Stimulated activated CD4-positive, alpha-beta T cell treated with anti-CD3 and anti-CD28 coated beads, Interleukin-4, amount 100 ng/mL, for 24 hours (primary cell): Measurements from ENCODE around the gene TAMALIN.

Experiments
- DNase-seq: peaks from one replicate; pipeline ENCODE4 v3.0.0-alpha.2; 2020

The TAMALIN gene

DNA sequence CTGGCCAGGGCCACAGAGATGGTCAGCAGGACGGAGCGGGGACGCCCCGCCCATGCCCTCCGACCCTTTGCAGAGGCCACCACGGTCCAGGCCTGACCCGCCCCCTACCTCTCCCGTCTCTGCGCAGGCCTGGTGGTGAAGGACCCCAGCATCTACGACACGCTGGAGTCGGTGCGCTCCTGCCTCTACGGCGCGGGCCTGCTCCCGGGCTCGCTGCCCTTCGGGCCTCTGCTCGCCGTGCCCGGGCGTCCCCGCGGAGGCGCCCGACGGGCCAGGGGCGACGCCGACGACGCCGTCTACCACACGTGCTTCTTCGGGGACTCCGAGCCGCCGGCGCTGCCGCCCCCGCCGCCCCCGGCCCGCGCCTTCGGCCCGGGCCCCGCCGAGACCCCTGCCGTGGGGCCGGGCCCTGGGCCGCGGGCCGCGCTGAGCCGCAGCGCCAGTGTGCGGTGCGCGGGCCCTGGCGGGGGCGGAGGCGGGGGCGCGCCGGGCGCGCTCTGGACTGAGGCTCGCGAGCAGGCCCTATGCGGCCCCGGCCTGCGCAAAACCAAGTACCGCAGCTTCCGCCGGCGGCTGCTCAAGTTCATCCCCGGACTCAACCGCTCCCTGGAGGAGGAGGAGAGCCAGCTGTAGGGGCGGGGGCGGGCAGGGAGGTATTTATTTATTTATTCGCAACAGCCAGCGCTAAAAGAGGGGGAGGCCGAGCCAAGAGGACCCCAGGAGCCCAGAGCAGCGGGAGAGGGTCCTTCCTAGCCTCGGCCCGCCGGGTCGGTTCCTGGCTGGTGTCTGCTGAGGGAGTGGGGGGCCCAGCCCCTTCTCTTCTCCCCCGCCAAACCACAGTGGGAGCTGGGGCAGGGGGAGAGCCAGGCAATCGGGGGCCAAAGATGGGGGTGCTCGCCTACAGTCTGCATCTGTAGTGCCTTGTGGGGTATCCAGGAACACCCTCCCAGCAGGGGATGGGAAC, 8.1 kb downstream of the TAMALIN start:
- DNase-seq: no peak

DNA sequence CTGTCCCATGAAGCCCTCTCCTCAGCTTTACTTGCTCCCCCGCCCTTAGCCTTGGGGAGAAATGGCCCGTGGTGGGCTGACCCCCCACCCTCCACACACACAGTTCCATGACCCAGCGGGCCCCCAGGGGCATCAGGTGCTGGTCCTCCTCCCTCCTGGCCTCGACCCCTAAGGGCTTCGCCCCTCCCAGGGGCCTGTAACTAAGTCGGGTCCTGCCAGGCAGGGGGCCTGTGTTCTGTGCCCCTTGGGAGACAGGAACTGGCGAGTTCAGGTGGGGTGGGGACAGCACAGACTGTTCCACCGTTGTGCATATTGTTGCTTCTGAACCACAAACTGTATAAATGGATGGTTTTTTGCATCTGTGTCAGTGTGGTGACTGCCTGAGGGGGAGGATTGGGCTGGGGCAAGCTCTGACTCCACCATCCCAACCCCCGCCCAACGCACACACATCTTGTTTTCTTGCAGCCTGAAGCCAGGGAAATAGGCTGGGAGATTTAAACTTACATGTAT, 8.8 kb downstream of the TAMALIN start:
- DNase-seq: no peak

DNA sequence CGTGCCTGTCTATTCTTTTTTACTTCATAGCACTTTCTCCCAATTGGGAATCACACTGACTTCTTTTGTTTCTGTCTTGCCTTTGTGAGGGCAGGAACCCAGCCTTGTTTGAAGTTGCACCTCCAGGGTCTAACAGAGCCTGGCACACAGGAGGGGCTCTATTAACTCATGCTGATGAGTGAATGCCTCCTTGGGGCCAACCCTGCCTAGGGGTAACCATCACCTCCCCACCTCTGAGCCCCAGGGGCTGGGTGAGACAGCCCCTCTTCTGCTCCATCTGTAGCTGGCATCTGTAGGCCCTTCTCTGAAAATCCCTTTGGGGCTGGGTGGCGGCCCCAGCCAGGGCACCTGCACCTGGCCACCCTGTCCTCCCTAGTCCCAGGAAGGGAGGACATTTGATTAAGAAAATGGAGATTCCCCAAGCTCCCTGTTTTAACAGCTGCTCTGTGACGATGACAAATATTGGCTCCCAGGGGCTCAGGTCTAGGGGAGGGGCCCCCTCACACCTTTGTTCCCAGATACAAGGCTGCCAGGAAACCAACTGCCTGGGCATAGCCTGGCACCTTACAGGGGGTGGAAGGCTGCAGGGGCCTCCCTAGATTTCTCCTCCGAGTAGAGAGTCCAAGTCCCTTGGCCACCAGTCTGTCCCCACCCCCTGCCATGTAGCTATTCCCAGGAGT, 11.8 kb downstream of the TAMALIN start:
- DNase-seq: no peak

DNA sequence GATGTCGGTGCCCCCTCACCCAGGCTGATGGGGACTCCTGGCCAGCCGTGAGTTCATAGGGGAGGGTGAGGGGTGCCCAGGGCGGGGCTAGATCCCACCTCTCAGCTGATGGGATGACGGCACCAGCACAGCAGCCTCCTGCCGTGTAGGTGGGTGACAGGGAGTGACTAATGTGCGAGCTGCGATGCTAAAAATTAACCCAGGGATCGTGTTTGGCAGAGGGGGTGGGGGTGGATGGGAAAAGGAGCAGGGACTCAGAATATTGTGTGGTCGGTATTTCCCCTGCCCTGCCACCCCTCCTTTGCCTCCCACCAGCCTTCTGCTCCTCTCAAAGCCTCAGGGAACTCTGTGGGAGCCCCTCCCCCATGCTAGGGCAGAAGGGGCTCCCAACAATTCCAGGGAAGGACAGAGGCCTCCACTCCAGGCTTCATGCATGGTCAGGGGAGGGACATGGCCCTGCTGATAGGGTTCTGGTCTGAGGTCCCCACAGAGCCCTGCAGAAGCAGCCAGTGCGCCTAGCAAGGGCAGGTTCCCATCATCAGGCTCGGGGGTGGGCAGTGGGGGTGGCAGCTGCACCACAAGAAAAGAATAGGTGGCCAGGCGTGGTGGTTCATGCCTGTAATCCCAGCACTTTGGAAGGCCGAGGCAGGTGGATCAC, 12.5 kb downstream of the TAMALIN start:
- DNase-seq: no peak

DNA sequence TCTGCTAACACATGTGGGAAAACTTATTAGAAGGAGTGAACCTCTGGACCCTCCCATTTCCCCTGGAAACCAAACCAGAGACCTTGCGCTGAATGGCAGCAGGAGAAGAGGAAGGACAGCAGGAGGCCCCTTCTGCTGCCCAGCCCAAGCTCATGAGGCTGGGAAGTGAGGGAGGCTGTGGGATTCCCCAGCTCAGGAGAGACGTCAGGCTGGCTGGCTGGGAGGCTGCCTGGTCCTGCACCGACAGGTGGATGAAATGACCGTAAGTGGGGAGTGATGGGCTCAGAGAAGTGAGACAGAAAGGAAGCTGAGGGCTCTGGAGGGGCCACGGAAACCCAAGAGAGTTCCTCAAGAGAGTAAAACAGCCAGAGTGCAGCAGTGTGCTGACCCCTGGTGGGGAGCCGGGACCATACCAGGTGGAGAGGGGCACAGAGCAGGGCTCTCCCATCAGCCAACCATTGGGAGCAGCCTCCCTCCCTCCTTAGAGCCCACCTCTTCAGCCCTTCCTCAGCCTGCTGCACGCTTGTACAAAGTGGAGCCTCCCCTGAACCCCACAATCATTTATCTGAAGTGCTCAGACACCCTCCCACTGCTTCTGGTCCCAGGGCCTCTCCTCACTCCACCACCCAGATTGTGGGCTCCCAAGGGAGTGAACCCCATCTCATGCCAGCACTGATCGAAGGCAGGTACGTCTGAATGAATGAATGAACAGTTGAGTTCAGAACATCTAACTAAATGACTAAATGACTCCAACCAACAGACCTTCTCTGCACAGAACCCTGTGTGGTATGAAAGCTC, 14.0 kb downstream of the TAMALIN start:
- peak; percentile 63 for DNase-seq

GRCh38 chr12:52022841-52023181, 16.1 kb downstream of the TAMALIN start:
- DNase-seq: peak; percentile 24

DNA sequence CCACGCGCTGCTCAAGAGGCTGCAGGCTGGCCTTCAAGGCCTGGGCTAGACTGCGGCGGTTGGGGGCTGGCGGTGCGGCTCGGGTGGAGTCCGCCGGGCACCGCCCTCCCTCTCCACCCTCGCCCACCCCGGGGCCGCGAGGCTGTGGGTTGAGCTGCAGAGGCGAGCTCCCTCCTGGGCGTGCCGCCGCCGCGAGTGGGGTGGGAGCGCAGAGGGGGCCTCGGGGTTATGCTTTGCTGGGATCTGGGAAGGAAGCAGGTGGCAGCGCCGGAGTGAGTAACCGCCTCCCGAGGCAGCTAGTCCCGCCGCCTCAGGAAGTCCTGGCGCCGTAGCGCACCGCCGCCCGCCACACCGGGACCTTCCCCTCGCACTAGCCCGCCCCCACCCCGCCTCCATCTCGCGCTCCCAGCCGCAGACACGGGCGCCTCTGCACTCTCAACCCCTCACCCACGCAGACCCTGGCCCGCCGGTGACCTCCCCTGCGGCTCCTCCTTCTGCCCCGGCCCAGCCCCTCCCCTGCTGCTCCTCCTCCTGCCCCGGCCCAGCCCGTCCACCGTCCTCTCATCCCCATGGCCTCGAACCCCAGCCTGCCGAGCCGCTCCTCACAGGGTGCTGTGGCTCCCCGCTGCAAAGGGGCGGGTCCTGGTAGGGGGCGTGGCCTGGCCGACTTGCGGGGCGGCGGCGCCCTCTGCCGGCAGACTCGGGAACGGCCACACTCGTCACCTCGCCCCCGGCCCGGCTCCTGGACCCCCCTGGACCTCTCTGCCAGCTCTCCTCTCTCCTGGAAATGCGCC, 16.6 kb downstream of the TAMALIN start:
- peak; percentile 93 for DNase-seq

GRCh38 chr12:52023976-52024688, 17.4 kb downstream of the TAMALIN start:
- no peak for DNase-seq

DNA sequence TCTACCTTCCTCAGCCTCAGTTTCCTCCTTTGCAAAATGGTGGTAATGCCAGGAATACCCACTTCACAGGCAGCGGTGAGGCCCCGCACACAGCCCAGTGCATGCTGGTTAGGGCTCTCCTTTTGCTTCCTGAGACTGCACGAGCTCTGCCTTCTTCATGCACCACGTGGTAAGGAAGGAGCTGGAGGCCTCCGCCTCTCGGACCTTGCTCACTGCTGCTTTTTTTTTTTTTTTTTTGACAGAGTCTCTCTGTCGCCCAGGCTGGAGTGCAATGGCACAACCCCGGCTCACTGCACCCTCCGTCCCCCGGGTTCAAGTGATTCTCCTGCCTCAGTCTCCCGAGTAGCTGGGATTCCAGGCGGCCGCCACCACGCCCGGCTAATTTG, 18.1 kb downstream of the TAMALIN start:
- DNase-seq: peak; percentile 51

GRCh38 chr12:52026263-52026662, 19.5 kb downstream of the TAMALIN start:
- DNase-seq: no peak

- no peak for DNase-seq
These were observed 20.5 kb downstream of the TAMALIN start for GRCh38 chr12:52027085-52027843.

- no peak for DNase-seq
These were observed 22.9 kb downstream of the TAMALIN start for GRCh38 chr12:52029685-52030084.

GRCh38 chr12:52032446-52032803, 25.7 kb downstream of the TAMALIN start:
- DNase-seq: no peak

DNA sequence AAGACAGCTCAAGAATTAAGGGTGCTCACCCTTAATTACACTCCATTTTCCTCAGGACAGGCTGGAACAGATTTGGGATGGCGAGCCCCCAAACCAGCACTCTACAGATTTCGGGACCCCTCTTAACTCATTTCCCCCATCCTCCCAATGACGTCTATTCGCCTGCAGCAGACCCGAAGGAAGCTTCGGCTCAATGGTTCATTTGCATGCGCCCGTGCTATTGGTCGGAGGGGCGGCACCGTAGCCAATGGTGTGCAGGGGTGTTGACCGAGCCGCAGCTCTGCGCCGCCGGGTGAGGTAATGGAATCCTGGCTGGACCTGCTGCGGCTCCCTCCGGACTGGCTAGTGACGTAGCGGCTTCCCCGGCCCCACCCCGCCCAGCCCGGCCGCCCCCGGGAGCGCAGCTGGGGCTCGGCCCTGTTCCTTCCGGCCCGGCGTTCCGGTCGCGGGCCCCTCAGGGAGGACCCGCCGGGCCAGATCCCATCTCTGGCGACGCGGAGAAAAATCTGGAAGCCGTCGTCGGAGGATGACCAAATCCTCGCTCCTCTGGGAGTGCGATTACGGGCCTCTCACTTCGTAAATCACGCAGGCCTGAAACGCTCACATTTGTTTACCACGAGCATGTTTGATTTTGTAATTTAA, 26.2 kb downstream of the TAMALIN start:
- DNase-seq: peak; percentile 90

DNA sequence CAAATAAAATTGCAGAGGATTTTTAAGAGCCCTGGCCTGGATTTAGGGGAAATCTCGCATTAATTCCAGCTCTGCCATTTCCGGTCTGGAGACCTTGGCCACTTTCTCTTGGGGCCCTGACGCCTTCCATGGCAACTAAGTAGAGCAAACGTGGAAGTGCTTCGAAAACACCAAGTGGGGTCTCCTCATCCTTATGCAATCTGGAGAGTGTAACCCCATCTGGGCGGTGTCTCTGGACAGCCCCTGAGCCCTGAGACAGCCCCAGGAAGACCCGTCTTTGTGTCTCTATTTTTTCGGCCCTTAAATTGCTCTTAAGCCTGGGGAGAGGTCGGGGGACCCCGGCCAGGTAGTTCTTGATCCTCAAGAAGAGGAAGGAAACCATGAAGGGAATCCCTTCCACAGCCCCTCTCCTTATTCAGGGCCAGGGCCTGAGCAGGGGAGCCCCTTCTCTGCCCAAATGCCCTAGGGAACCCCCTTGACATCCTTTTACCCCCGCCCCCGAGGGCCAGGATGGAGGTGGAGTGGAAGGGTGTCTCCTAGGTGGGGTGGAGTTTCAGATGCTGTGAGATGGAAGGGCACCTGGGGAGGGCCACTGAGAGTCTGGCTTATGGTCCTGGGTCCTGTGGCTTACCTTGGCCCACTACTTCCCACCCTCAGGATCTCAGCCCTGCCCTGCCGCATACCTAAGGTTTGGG, 26.8 kb downstream of the TAMALIN start:
- no peak for DNase-seq

GRCh38 chr12:52035190-52035589, 28.4 kb downstream of the TAMALIN start:
- no peak for DNase-seq

GRCh38 chr12:52035926-52036325, 29.2 kb downstream of the TAMALIN start:
- no peak for DNase-seq

GRCh38 chr12:52036587-52037171, 29.9 kb downstream of the TAMALIN start:
- DNase-seq: peak; percentile 77
